GM13977 (cell line): ENCODE results near the gene CDC42EP2.

Experiments used
- DNase-seq: peaks from one replicate; pipeline ENCODE4 v3.0.0; 2012; ENCODE audit warnings: low spot score
- CTCF ChIP-seq: IDR thresholded peaks from 2 replicates; pipeline ENCODE4 v1.5.1; 2012; ENCODE audit warnings: mild to moderate bottlenecking, control low read depth; ENCODE audit not compliant: insufficient read depth; ENCODE audit errors: extremely low read depth, missing control alignments
- in situ Hi-C: fragments of 300-500 bp; cut with MboI; formaldehyde crosslinking; loops from one replicate; pipeline ENCODE4 v1.12.0; 2022; ENCODE audit warnings: low sequenced_read_pairs, low pct_unique_long_range_greater_than_20kb, mixed read lengths, inconsistent platforms; ENCODE audit not compliant: unreplicated experiment

The CDC42EP2 gene

GRCh38 chr11:65295571-65296341, 18.9 kb upstream of the CDC42EP2 start:
- DNase-seq, result no peak
- in situ Hi-C loops, result no loop called here
- no peak for TF ChIP-seq CTCF

- DNase-seq, result no peak
- in situ Hi-C loops, result no loop called here
- no peak for TF ChIP-seq CTCF
Observed at GRCh38 chr11:65297026-65297672, 17.5 kb upstream of the CDC42EP2 start.

DNA sequence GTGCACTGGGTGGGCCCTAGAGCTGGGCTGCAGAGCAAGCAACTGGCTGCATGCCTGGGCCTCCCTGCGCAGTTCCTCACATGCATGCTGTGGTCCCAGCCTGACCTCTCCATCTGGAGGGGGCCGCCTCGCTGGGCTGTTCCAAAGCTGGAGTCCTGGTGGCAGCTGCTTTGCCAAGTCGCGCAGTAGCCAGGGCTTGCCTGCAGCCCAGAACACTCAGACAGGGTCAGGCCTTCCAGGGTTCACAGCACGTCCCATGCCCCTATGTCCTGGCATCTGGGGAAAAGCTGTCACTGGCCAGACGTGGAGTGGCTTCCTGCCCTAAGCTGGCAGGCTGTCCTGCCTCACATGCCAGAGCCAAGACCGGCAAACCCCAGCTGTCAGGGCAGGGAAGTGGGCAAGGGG, 16.5 kb upstream of the CDC42EP2 start:
- DNase-seq, result no peak
- in situ Hi-C loops, result no loop called here
- no peak for TF ChIP-seq CTCF

DNA sequence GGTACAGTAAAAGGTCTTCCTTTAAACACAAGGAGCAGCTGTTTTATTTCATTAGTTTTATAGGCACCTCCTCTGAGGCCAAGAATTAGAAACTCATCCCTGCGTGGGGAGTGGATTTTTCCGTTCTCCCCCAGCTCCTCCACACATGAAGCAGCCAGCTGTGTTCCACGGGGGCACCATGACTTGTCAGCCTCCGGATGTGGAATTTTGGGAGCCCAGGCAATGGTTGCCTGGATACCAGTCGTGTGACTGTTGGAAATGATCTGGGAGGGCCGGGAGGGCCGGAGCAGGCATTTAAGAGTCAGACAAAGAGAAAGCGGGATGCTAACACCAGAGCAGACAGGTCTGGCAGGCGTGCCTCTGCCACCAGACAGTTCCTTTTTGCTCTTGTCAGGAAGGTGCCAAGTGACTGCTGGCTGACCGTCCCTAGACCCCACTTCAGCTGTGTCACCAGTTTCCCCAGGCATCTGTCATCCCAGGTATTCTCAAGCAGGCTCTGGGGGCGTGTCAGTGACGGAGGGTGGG, 15.9 kb upstream of the CDC42EP2 start:
- in situ Hi-C loops, result no loop called here
- no peak for TF ChIP-seq CTCF
- no peak for DNase-seq

- in situ Hi-C loops, result no loop called here
- TF ChIP-seq CTCF, result no peak
- no peak for DNase-seq
Observed at GRCh38 chr11:65300621-65301275, 13.9 kb upstream of the CDC42EP2 start.

DNA sequence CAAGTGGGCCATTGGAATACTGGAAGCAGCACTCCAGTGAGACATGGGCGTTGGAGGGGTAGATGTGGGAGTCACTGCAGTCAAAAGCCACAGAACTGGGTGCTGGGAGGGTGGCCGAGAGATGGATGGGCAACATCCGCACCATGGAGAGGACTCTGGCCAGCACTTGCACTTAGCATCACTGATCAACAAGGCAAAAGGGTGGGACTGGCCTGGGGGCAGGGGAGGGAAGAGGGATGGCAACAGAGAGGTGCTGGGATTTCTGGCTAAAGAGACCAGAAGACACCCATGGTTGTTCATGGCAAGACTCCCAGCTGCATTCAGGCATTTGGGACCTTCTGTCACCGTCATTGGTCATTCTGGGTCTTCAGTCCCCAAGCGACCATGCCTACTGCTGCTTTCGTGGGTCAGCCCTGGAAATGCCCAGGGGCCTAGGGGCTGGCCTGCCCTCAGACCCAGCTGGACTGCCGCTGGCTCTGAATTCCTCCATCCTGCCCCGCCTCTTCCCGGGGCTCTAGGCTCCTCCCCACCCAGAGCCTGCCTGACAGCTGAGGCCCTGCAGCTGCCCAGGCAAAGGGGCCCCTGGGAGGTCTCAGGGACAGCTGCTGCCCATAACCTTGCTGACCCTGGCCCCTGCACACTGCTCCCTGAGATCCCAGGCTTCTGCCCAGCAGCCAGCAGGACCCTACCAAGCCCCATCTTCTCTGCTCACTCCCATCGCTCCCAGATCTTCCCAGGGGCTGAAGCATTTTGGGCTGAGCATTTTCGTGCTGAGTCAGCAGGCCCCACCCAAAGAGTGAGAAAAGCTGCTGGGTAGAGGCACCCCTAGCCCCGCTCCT, 13.0 kb upstream of the CDC42EP2 start:
- no peak for DNase-seq
- in situ Hi-C loops, result no loop called here
- TF ChIP-seq CTCF, result no peak
